ENCODE results near the gene EXOC6B.

EXOC6B gene

GRCh38 chr2:72154386-72154975, 671.4 kb downstream of the EXOC6B start:
- no peak overlapping the region for H3K27ac ChIP-seq
- H3K36me3 ChIP-seq (ENCODE audit: control insufficient read depth, insufficient read depth, low read length) = no peaks in the 10 kb centered on the region
- no peak overlapping the region for H3K9ac ChIP-seq
- no peaks in the 10 kb centered on the region for H3K27me3 ChIP-seq (ENCODE audit: control insufficient read depth, insufficient read depth, low read length)
- H3K79me2 ChIP-seq = no peaks in the 10 kb centered on the region
- TF ChIP-seq, protein P1, sequence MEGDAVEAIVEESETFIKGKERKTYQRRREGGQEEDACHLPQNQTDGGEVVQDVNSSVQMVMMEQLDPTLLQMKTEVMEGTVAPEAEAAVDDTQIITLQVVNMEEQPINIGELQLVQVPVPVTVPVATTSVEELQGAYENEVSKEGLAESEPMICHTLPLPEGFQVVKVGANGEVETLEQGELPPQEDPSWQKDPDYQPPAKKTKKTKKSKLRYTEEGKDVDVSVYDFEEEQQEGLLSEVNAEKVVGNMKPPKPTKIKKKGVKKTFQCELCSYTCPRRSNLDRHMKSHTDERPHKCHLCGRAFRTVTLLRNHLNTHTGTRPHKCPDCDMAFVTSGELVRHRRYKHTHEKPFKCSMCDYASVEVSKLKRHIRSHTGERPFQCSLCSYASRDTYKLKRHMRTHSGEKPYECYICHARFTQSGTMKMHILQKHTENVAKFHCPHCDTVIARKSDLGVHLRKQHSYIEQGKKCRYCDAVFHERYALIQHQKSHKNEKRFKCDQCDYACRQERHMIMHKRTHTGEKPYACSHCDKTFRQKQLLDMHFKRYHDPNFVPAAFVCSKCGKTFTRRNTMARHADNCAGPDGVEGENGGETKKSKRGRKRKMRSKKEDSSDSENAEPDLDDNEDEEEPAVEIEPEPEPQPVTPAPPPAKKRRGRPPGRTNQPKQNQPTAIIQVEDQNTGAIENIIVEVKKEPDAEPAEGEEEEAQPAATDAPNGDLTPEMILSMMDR (IDR thresholded peaks at IDR 0.05) = no peak
- H3K4me2 ChIP-seq (ENCODE audit: low read length) = no peak overlapping the region
- H3K9me3 ChIP-seq (ENCODE audit: control insufficient read depth, low read length) = no peaks in the 10 kb centered on the region
- H2AFZ ChIP-seq = no peak overlapping the region
- no peak overlapping the region for H3K4me3 ChIP-seq (ENCODE audit: low read depth, low read length)
- H3K4me1 ChIP-seq = peaks cover 6% of the 10 kb centered on the region

GRCh38 chr2:72153924-72154323, 671.9 kb downstream of the EXOC6B start:
- Histone ChIP-seq H2AFZ (no peak overlapping the region), H3K4me3 (ENCODE audit: low read depth, low read length) (no peak overlapping the region), H3K27me3 (ENCODE audit: control insufficient read depth, insufficient read depth, low read length) (no peaks in the 10 kb centered on the region), H3K79me2 (no peaks in the 10 kb centered on the region), H3K9ac (no peak overlapping the region), H3K4me1 (peaks cover 6% of the 10 kb centered on the region), H3K9me3 (ENCODE audit: control insufficient read depth, low read length) (no peaks in the 10 kb centered on the region), H3K27ac (no peak overlapping the region), H3K4me2 (ENCODE audit: low read length) (no peak overlapping the region), H3K36me3 (ENCODE audit: control insufficient read depth, insufficient read depth, low read length) (no peaks in the 10 kb centered on the region)
- TF ChIP-seq, protein P1 (IDR thresholded peaks at IDR 0.05) = no peak

DNA sequence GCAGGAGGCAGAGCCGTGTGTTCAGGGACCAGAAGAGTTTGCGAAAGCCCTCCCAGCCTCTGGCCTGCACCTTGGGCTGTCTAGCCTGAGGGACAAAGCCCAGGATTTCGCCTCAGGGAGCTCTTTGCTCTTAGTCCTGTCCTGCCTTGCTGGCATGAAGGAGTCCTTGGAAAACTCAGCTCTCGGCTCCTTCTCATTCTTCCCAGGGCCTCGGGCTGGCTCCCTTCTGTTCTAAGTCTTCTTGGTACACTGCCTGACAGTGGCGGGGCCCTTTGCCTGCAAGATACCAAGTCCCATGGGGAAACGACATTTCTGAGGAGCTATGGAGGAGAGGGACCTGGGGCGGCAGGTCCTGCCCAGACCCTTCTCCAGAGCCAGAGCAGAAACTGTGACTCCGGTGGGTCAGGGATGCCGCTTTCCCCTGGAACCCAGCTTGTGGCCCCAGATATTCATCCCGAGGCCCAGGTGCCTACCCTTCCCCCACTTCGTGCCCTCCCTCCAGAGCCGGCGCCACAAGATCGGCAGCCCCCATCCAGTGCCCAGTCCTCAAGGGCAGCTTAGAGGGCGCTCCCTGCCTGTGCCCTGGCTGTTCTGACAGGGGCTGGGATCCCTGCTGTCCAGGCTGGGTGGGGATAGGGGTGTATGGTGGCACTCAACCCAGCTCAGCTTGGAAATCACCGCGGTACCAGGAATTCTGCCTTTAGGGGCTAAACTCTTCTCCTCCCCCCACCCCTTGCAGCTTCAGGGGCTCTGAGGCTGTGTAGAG, 672.6 kb downstream of the EXOC6B start:
- Histone ChIP-seq H3K27me3 (ENCODE audit: control insufficient read depth, insufficient read depth, low read length) (no peaks in the 10 kb centered on the region), H3K4me3 (ENCODE audit: low read depth, low read length) (no peak overlapping the region), H3K27ac (no peak overlapping the region), H3K9me3 (ENCODE audit: control insufficient read depth, low read length) (no peaks in the 10 kb centered on the region), H3K9ac (no peak overlapping the region), H3K4me1 (peaks cover 6% of the 10 kb centered on the region), H3K79me2 (no peaks in the 10 kb centered on the region), H2AFZ (no peak overlapping the region), H3K36me3 (ENCODE audit: control insufficient read depth, insufficient read depth, low read length) (no peaks in the 10 kb centered on the region), H3K4me2 (ENCODE audit: low read length) (no peak overlapping the region)
- TF ChIP-seq, protein P1 (IDR thresholded peaks at IDR 0.05) = no peak

- TF ChIP-seq, protein P1 (IDR thresholded peaks at IDR 0.05) = no peak
- H3K4me2 ChIP-seq (ENCODE audit: low read length) = no peak overlapping the region
- no peaks in the 10 kb centered on the region for H3K36me3 ChIP-seq (ENCODE audit: control insufficient read depth, insufficient read depth, low read length)
- no peak overlapping the region for H2AFZ ChIP-seq
- no peak overlapping the region for H3K4me3 ChIP-seq (ENCODE audit: low read depth, low read length)
- no peak overlapping the region for H3K9ac ChIP-seq
- peaks cover 11% of the 10 kb centered on the region for H3K27me3 ChIP-seq (ENCODE audit: control insufficient read depth, insufficient read depth, low read length)
- H3K27ac ChIP-seq = no peak overlapping the region
- H3K4me1 ChIP-seq = peaks cover 6% of the 10 kb centered on the region
- H3K9me3 ChIP-seq (ENCODE audit: control insufficient read depth, low read length) = no peaks in the 10 kb centered on the region
- no peaks in the 10 kb centered on the region for H3K79me2 ChIP-seq
Measured at GRCh38 chr2:72150861-72151356, 674.9 kb downstream of the EXOC6B start.

All from parathyroid adenoma (tissue), 2 donors.